K562 (cell line): ENCODE results near the gene OR2V1. TPM values are rescaled to one million over a fixed set of nuclear protein-coding genes. Genes with fewer than 3 reads are reported as not detected.

ENCODE experiments used
- ATAC-seq: fragments of 200-7000 bp; cut with Tn5 transposase; 3 replicates; pipeline ENCODE4 v1.9.1; 2020; ENCODE audit warnings: moderate library complexity
- BruUV-seq: library from RNA; stranded (reverse); fragments of 400-500 nt; replicated peaks from 2 replicates; lab custom pipeline; 2021; lab: Mats Ljungman, UMichigan
- CTCF ChIA-PET: fragments of 300-600 bp; formaldehyde crosslinking; extraction: SDS; loops from one replicate; lab custom pipeline; 2021; ENCODE audit warnings: low intra/inter-chr PET ratio; lab: Yijun Ruan, JAX
- POLR2A ChIA-PET: fragments of 300-600, 350-650 bp; sonication (Branson Sonifier 250); formaldehyde crosslinking; extraction: SDS; loops from one replicate; lab custom pipeline; 2021; ENCODE audit warnings: antibody characterized with exemption, inconsistent platforms; lab: Yijun Ruan, JAX
- DNase-seq, 4 experiments: peaks; one replicate each; pipeline versions ENCODE4 v3.0.0 to v3.0.0-alpha.2; 2011 to 2018; ENCODE audit warnings: low spot score in 3 of 4, mixed read lengths in 3 of 4; ENCODE audit errors: extremely low read depth in 1 of 4
- FAIRE-seq: peaks from 2 replicates; lab custom pipeline; 2011; peaks lifted over from hg19 to GRCh38; lab: Jason Lieb, UNC
- H2AFZ ChIP-seq: 2 replicates; pipeline ENCODE4 v1.6.0; 2011; ENCODE audit warnings: low read depth, low read length, control low read depth, inconsistent platforms
- H3K27ac ChIP-seq: fragments of 200-600 bp; 3 replicates; pipeline ENCODE4 v1.8.0; 2011; ENCODE audit warnings: low read depth, mild to moderate bottlenecking, control low read depth, inconsistent platforms, low read length, moderate library complexity, mixed read lengths; ENCODE audit errors: extremely low read depth
- H3K27me3 ChIP-seq, 2 experiments: fragments of 300-600 bp in 1 of 2; 2 replicates in 1 of 2; 3 replicates in 1 of 2; pipeline versions ENCODE4 v1.6.0 to v1.8.0; 2011; ENCODE audit warnings: inconsistent platforms in 2 of 2, low read length in 2 of 2, mild to moderate bottlenecking in 1 of 2, mixed read lengths in 1 of 2, moderate library complexity in 1 of 2; ENCODE audit not compliant: control insufficient read depth in 2 of 2, insufficient read depth in 2 of 2
- H3K36me3 ChIP-seq: fragments of 300-600 bp; 3 replicates; pipeline ENCODE4 v1.8.0; 2011; ENCODE audit warnings: mild to moderate bottlenecking, low read length, inconsistent platforms; ENCODE audit not compliant: control insufficient read depth, insufficient read depth
- H3K4me1 ChIP-seq, 2 experiments: fragments of 200-600 bp in 1 of 2; replicated peaks in 1 of 2; 2 replicates in 1 of 2; 3 replicates in 1 of 2; pipeline versions ENCODE4 v1.5.1 to v1.8.0; 2011; ENCODE audit warnings: inconsistent platforms in 2 of 2, low read length in 2 of 2, mild to moderate bottlenecking in 1 of 2, mixed read lengths in 1 of 2, moderate library complexity in 1 of 2; ENCODE audit not compliant: control insufficient read depth in 2 of 2, insufficient read depth in 2 of 2
- H3K4me2 ChIP-seq: 2 replicates; pipeline ENCODE4 v1.6.1; 2011; ENCODE audit warnings: low read length, control low read depth, inconsistent platforms, mixed read lengths; ENCODE audit not compliant: insufficient read depth
- H3K4me3 ChIP-seq: fragments of 200-600 bp; sonication (generic), shearing (Covaris generic); 2 replicates; pipeline ENCODE4 v1.5.1; 2016; ENCODE audit warnings: control low read depth, inconsistent platforms
- H3K79me2 ChIP-seq: fragments of 200-600 bp; 3 replicates; pipeline ENCODE4 v1.8.0; 2011; ENCODE audit warnings: low read length, inconsistent platforms; ENCODE audit not compliant: control insufficient read depth, insufficient read depth
- H3K9ac ChIP-seq, 2 experiments: 2 replicates each; pipeline versions ENCODE4 v1.6.0 to v1.6.1; 2011; ENCODE audit warnings: low read depth in 2 of 2, low read length in 2 of 2, control low read depth in 1 of 2, inconsistent platforms in 1 of 2, mild to moderate bottlenecking in 1 of 2, mixed read lengths in 1 of 2; ENCODE audit not compliant: insufficient read depth in 1 of 2
- H3K9me1 ChIP-seq: one replicate; pipeline ENCODE4 v1.6.0; 2011; ENCODE audit warnings: inconsistent platforms, mild to moderate bottlenecking, low read length, moderate library complexity; ENCODE audit not compliant: control insufficient read depth, insufficient read depth
- H3K9me3 ChIP-seq: replicated peaks from 2 replicates; pipeline ENCODE4 v1.5.1; 2011; ENCODE audit warnings: low read depth, low read length, inconsistent platforms; ENCODE audit not compliant: control insufficient read depth, insufficient read depth
- H4K20me1 ChIP-seq: replicated peaks from 2 replicates; pipeline ENCODE4 v1.6.1; 2011; ENCODE audit warnings: low read length, inconsistent platforms, mixed read lengths; ENCODE audit not compliant: control insufficient read depth, insufficient read depth
- CTCF ChIP-seq, 3 experiments: IDR thresholded peaks in 2 of 3; conservative IDR thresholded peaks in 1 of 3; 2 replicates each; pipeline ENCODE4 v1.5.1; 2011 to 2012; ENCODE audit warnings: low read length in 3 of 3, mild to moderate bottlenecking in 3 of 3, control low read depth in 2 of 3, improper control_type of control experiment in 1 of 3, inconsistent platforms in 1 of 3, low read depth in 1 of 3, mixed read lengths in 1 of 3, moderate library complexity in 1 of 3; ENCODE audit not compliant: insufficient read depth in 2 of 3
- DPF2 ChIP-seq: fragments of 450-650 bp; IDR thresholded peaks from 2 replicates; pipeline ENCODE4 v1.6.1; 2016
- FOSL1 ChIP-seq: fragments of 200-800 bp; sonication (Bioruptor generic); conservative IDR thresholded peaks from 2 replicates; pipeline ENCODE4 v1.6.1; 2016; ENCODE audit warnings: missing genetic modification characterization, missing compliant biosample characterization
- FOXA1 ChIP-seq: fragments of 450-650 bp; IDR thresholded peaks from 2 replicates; pipeline ENCODE4 v1.6.1; 2016; ENCODE audit warnings: mild to moderate bottlenecking, borderline replicate concordance
- NRF1 ChIP-seq, 2 experiments: fragments of 450-650 bp; IDR thresholded peaks in 1 of 2; conservative IDR thresholded peaks in 1 of 2; 2 replicates each; pipeline ENCODE4 v1.6.1; 2014; ENCODE audit warnings: mild to moderate bottlenecking in 2 of 2
- ZNF274 ChIP-seq: IDR thresholded peaks from 2 replicates; pipeline ENCODE4 v1.6.1; 2011; ENCODE audit warnings: low read depth, mild to moderate bottlenecking, low read length, moderate library complexity, borderline replicate concordance
- WGBS: fragments of 100-300 bp; shearing (Covaris generic); methylation state at CpG from one replicate; pipeline ENCODE4 v1.1.6; 2016; ENCODE audit warnings: low coverage, mixed read lengths; ENCODE audit not compliant: insufficient coverage; ENCODE audit errors: missing lambda C conversion rate; 5-methylcytosine and 5-hydroxymethylcytosine counted together
- in situ Hi-C: fragments of 300-500 bp; cut with MboI; formaldehyde crosslinking; loops from 4 replicates; pipeline ENCODE4 v1.15.0; 2018; ENCODE audit warnings: inconsistent platforms, mixed read lengths
- intact Hi-C: fragments of 100-400 bp; cut with micrococcal nuclease; formaldehyde crosslinking; loops from 2 replicates; pipeline ENCODE4 v1.14.2; 2022
- polyA plus RNA-seq, 8 experiments: library from polyadenylated mRNA; depleted of rRNA in 4 of 8; stranded (reverse) in 5 of 8; unstranded in 3 of 8; fragments of >200 nt; fragmentation: Nextera tagmentation in 2 of 8; fragmentation: Illumina TruSeq in 1 of 8; extraction: Ambion mirVana in 2 of 8; extraction: Trizol in 1 of 8; gene quantifications; 2 replicates each; pipeline versions ENCODE4 v1.2.1 to v1.2.3, GENCODE V29; 2011 to 2014; ENCODE audit warnings: inconsistent platforms in 1 of 8, missing spikeins in 1 of 8
- total RNA-seq, 7 experiments: library from RNA; depleted of rRNA in 6 of 7; stranded (reverse); fragments of >200 nt in 6 of 7; fragmentation: Illumina TruSeq in 2 of 7; extraction: Trizol in 2 of 7; gene quantifications; 2 replicates each; pipeline versions ENCODE4 v1.2.1 to v1.2.3, GENCODE V29; 2011 to 2021; ENCODE audit warnings: low replicate concordance in 1 of 7

Gene OR2V1
- total and polyA plus RNA-seq, 9 of the 15 experiments (the other 6 are each of a cell fraction or from before 2014, with no cell fraction given), result 0.04 to 0.28 (median 0.15) TPM; not detected in 5

- no peaks in the 10 kb centered on the region; a peak in 1 of 5 replicates for H3K27me3 ChIP-seq
- H3K79me2 ChIP-seq, result no peaks in the 10 kb centered on the region
- intact Hi-C loops, result no loop called here
- no peaks in the 10 kb centered on the region for H3K9me3 ChIP-seq
- H3K36me3 ChIP-seq, result no peaks in the 10 kb centered on the region
- in situ Hi-C loops, result no loop called here
- H3K4me1 ChIP-seq, result peaks cover 32 to 46% of the 10 kb centered on the region in 2 experiments
- FAIRE-seq, result no peak
- 88% methylated on average over 5 of the region's 5 CpGs for WGBS
- H3K4me3 ChIP-seq, result no peak overlapping the region
- no peak for DNase-seq
- H3K4me2 ChIP-seq, result no peak overlapping the region
- no peak overlapping the region for H3K9ac ChIP-seq
- no TSS peak for BruUV-seq
- ChIA-PET POLR2A (interaction anchor here (0.9 to 1.2 kb wide), 2 partner anchors 8 to 12 kb away, joined by 3 read pairs; no protein-coding TSS in a partner anchor), CTCF (no interaction called here)
- H3K9me1 ChIP-seq, result no peaks in the 10 kb centered on the region
- peak; percentile 55 for ATAC-seq
- H2AFZ ChIP-seq, result no peak overlapping the region
- H4K20me1 ChIP-seq, result no peaks in the 10 kb centered on the region
- TF ChIP-seq FOXA1 (no peak), CTCF (IDR thresholded peaks at IDR 0.05 in 2 of 3, conservative IDR thresholded peaks at IDR 0.05 in 1 of 3; ENCODE audit: insufficient read depth in 2 of 3, low read depth in 1 of 3, low read length in 3 of 3) (0 out of 6 replicates have a peak, but pooled peaks of 1 of the 3 experiments have one; percentile 17), ZNF274 (no peak), FOSL1 (tag) (no peak), DPF2 (no peak), NRF1 (conservative IDR thresholded peaks at IDR 0.05 in 1 of 2, IDR thresholded peaks at IDR 0.05 in 1 of 2) (no peak)
- no peak overlapping the region for H3K27ac ChIP-seq
Measured at GRCh38 chr5:181111010-181111409, 20.0 kb downstream of the OR2V1 start.
